ENCODE data around the gene AMIGO3. TPM values are rescaled to one million over a fixed set of nuclear protein-coding genes. Genes with fewer than 3 reads are reported as not detected.

AMIGO3 gene
- total RNA-seq, 1 experiment from 2014 or later = 1.0 TPM

GRCh38 chr3:49732597-49732996 lies 13.1 kb upstream of the AMIGO3 start:
- H4K20me1 ChIP-seq (ENCODE audit: insufficient read depth) = no peaks in the 10 kb centered on the region; the same call in 1 of the 2 replicates
- 0 out of 2 replicates have a peak, but pooled peaks cover 4% of the 10 kb centered on the region for H3K36me3 ChIP-seq (ENCODE audit: low read depth)
- no peak overlapping the region for H3K27ac ChIP-seq
- no peaks in the 10 kb centered on the region for H3K9me3 ChIP-seq (ENCODE audit: insufficient read depth, low read depth)
- H3K4me3 ChIP-seq = no peak overlapping the region
- intact Hi-C loops (cut with micrococcal nuclease; ENCODE audit: unreplicated experiment) = no loop called here
- H3K9me2 ChIP-seq (ENCODE audit: insufficient read depth) = no peaks in the 10 kb centered on the region
- BruUV-seq (replicated peaks) = no TSS peak
- H3K79me2 ChIP-seq (ENCODE audit: low read depth) = no peaks in the 10 kb centered on the region
- no peak overlapping the region for H3K4me2 ChIP-seq
- no peak for DNase-seq
- no peak overlapping the region for H2AFZ ChIP-seq
- ChIA-PET POLR2A (ENCODE audit: unreplicated experiment) (no interaction called here), CTCF (no interaction called here)
- H3F3A ChIP-seq (ENCODE audit: insufficient read depth, low read depth) = 0 out of 2 replicates have a peak, but pooled peaks cover 3% of the 10 kb centered on the region
- H3K27me3 ChIP-seq (ENCODE audit: insufficient read depth, low read depth) = no peaks in the 10 kb centered on the region
- H3K4me1 ChIP-seq (replicated peaks; ENCODE audit: insufficient read depth) = no peaks in the 10 kb centered on the region
- TF ChIP-seq EZH2 (IDR thresholded peaks at IDR 0.05; ENCODE audit: low read depth) (no peak), CTCF (conservative IDR thresholded peaks at IDR 0.05) (no peak)

GRCh38 chr3:49729966-49730609 lies 10.6 kb upstream of the AMIGO3 start:
- H2AFZ ChIP-seq = no peak overlapping the region
- POLR2A ChIA-PET (ENCODE audit: unreplicated experiment) = no interaction called here
- no peaks in the 10 kb centered on the region for H3K36me3 ChIP-seq (ENCODE audit: low read depth)
- H3K9me2 ChIP-seq (ENCODE audit: insufficient read depth) = no peaks in the 10 kb centered on the region
- H3K27ac ChIP-seq = no peak overlapping the region
- no peaks in the 10 kb centered on the region for H3K4me1 ChIP-seq (replicated peaks; ENCODE audit: insufficient read depth)
- CTCF ChIA-PET = no interaction called here
- no peaks in the 10 kb centered on the region for H3K79me2 ChIP-seq (ENCODE audit: low read depth)
- H3K27me3 ChIP-seq (ENCODE audit: insufficient read depth, low read depth) = no peaks in the 10 kb centered on the region
- H3K4me3 ChIP-seq = no peak overlapping the region
- intact Hi-C loops (cut with micrococcal nuclease; ENCODE audit: unreplicated experiment) = no loop called here
- no peaks in the 10 kb centered on the region for H3K9me3 ChIP-seq (ENCODE audit: insufficient read depth, low read depth)
- H3K4me2 ChIP-seq = no peak overlapping the region
- 0 out of 2 replicates have a peak, but pooled peaks cover 12% of the 10 kb centered on the region for H3F3A ChIP-seq (ENCODE audit: insufficient read depth, low read depth)
- DNase-seq = no peak
- no TSS peak for BruUV-seq (replicated peaks)
- no peaks in the 10 kb centered on the region; the same call in 1 of the 2 replicates for H4K20me1 ChIP-seq (ENCODE audit: insufficient read depth)
- TF ChIP-seq EZH2 (IDR thresholded peaks at IDR 0.05; ENCODE audit: low read depth) (no peak), CTCF (conservative IDR thresholded peaks at IDR 0.05) (no peak)

GRCh38 chr3:49727924-49728361 lies 8.5 kb upstream of the AMIGO3 start:
- peaks cover 18% of the 10 kb centered on the region; the same call in 1 of the 2 replicates for H3F3A ChIP-seq (ENCODE audit: insufficient read depth, low read depth)
- TF ChIP-seq EZH2 (IDR thresholded peaks at IDR 0.05; ENCODE audit: low read depth) = no peak
- no peak for TF ChIP-seq CTCF (conservative IDR thresholded peaks at IDR 0.05)
- H2AFZ ChIP-seq = no peak overlapping the region
- H3K36me3 ChIP-seq (ENCODE audit: low read depth) = no peaks in the 10 kb centered on the region
- H3K4me3 ChIP-seq = no peak overlapping the region
- H3K4me2 ChIP-seq = no peak overlapping the region
- H3K9me3 ChIP-seq (ENCODE audit: insufficient read depth, low read depth) = no peaks in the 10 kb centered on the region
- H3K27ac ChIP-seq = no peak overlapping the region
- no peaks in the 10 kb centered on the region; the same call in 1 of the 2 replicates for H4K20me1 ChIP-seq (ENCODE audit: insufficient read depth)
- peaks cover 8% of the 10 kb centered on the region; the same call in 1 of the 2 replicates for H3K4me1 ChIP-seq (replicated peaks; ENCODE audit: insufficient read depth)
- intact Hi-C loops (cut with micrococcal nuclease; ENCODE audit: unreplicated experiment) = no loop called here
- no peaks in the 10 kb centered on the region for H3K9me2 ChIP-seq (ENCODE audit: insufficient read depth)
- ChIA-PET CTCF (no interaction called here), POLR2A (ENCODE audit: unreplicated experiment) (no interaction called here)
- H3K79me2 ChIP-seq (ENCODE audit: low read depth) = peaks cover 3% of the 10 kb centered on the region
- DNase-seq = no peak
- no peaks in the 10 kb centered on the region for H3K27me3 ChIP-seq (ENCODE audit: insufficient read depth, low read depth)
- BruUV-seq (replicated peaks) = no TSS peak
